HEK293 (cell line): ENCODE results near the gene TNP2.

ENCODE experiments used
- BCL11B ChIP-seq: fragments of 450-650 bp; formaldehyde crosslinking; IDR thresholded peaks from 2 replicates; pipeline ENCODE4 v1.5.1; 2016; ENCODE audit warnings: low read depth, missing biosample characterization, missing genetic modification characterization
- FEZF1 ChIP-seq: fragments of 450-650 bp; formaldehyde crosslinking; IDR thresholded peaks from 2 replicates; pipeline ENCODE4 v1.5.1; 2016; ENCODE audit warnings: missing biosample characterization, missing genetic modification characterization
- GFI1B ChIP-seq: fragments of 450-650 bp; formaldehyde crosslinking; IDR thresholded peaks from 2 replicates; pipeline ENCODE4 v1.5.1; 2016; ENCODE audit warnings: missing biosample characterization, missing genetic modification characterization
- GLI4 ChIP-seq: fragments of 450-650 bp; formaldehyde crosslinking; IDR thresholded peaks from 2 replicates; pipeline ENCODE4 v1.5.1; 2016; ENCODE audit warnings: missing biosample characterization, missing genetic modification characterization
- HOXD13 ChIP-seq: sonication (generic); formaldehyde crosslinking; IDR thresholded peaks from 2 replicates; pipeline ENCODE4 v1.8.0; 2022; ENCODE audit warnings: missing genetic modification reagents, borderline replicate concordance
- INSM2 ChIP-seq: fragments of 450-650 bp; formaldehyde crosslinking; IDR thresholded peaks from 2 replicates; pipeline ENCODE4 v1.5.1; 2016; ENCODE audit warnings: missing biosample characterization, missing genetic modification characterization
- REST ChIP-seq: fragments of 450-650 bp; formaldehyde crosslinking; IDR thresholded peaks from 2 replicates; pipeline ENCODE4 v1.5.1; 2016; ENCODE audit warnings: missing biosample characterization, missing genetic modification characterization
- SP3 ChIP-seq: fragments of 450-650 bp; formaldehyde crosslinking; IDR thresholded peaks from 2 replicates; pipeline ENCODE4 v1.5.1; 2016; ENCODE audit warnings: missing biosample characterization, missing genetic modification characterization
- SP7 ChIP-seq: fragments of 450-650 bp; formaldehyde crosslinking; IDR thresholded peaks from 2 replicates; pipeline ENCODE4 v1.5.1; 2016; ENCODE audit warnings: missing biosample characterization, missing genetic modification characterization
- WT1 ChIP-seq: fragments of 450-650 bp; formaldehyde crosslinking; IDR thresholded peaks from 2 replicates; pipeline ENCODE4 v1.5.1; 2016; ENCODE audit warnings: missing biosample characterization, missing genetic modification characterization
- ZBTB8A ChIP-seq: fragments of 450-650 bp; formaldehyde crosslinking; IDR thresholded peaks from 2 replicates; pipeline ENCODE4 v1.5.1; 2016; ENCODE audit warnings: missing biosample characterization, missing genetic modification characterization
- ZEB2 ChIP-seq: fragments of 450-650 bp; formaldehyde crosslinking; IDR thresholded peaks from 2 replicates; pipeline ENCODE4 v1.5.1; 2016; ENCODE audit warnings: missing biosample characterization, missing genetic modification characterization
- ZFP37 ChIP-seq: fragments of 450-650 bp; formaldehyde crosslinking; IDR thresholded peaks from 2 replicates; pipeline ENCODE4 v1.5.1; 2016; ENCODE audit warnings: missing biosample characterization, missing genetic modification characterization
- ZIC2 ChIP-seq: fragments of 450-650 bp; formaldehyde crosslinking; IDR thresholded peaks from 2 replicates; pipeline ENCODE4 v1.5.1; 2016; ENCODE audit warnings: missing biosample characterization, missing genetic modification characterization
- ZNF10 ChIP-seq: fragments of 450-650 bp; formaldehyde crosslinking; IDR thresholded peaks from 2 replicates; pipeline ENCODE4 v1.5.1; 2017; ENCODE audit warnings: missing biosample characterization, missing genetic modification characterization
- ZNF2 ChIP-seq: fragments of 450-650 bp; formaldehyde crosslinking; IDR thresholded peaks from 2 replicates; pipeline ENCODE4 v1.5.1; 2016; ENCODE audit warnings: missing biosample characterization, missing genetic modification characterization
- ZNF239 ChIP-seq: fragments of 450-650 bp; formaldehyde crosslinking; IDR thresholded peaks from 2 replicates; pipeline ENCODE4 v1.5.1; 2016; ENCODE audit warnings: missing biosample characterization, missing genetic modification characterization
- ZNF292 ChIP-seq: fragments of 450-650 bp; formaldehyde crosslinking; IDR thresholded peaks from 2 replicates; pipeline ENCODE4 v1.5.1; 2016; ENCODE audit warnings: low read depth, missing biosample characterization, missing genetic modification characterization, borderline replicate concordance
- ZNF354C ChIP-seq: fragments of 450-650 bp; formaldehyde crosslinking; IDR thresholded peaks from 2 replicates; pipeline ENCODE4 v1.5.1; 2016; ENCODE audit warnings: missing biosample characterization, missing genetic modification characterization, low read depth, borderline replicate concordance
- ZNF548 ChIP-seq: fragments of 450-650 bp; formaldehyde crosslinking; IDR thresholded peaks from 2 replicates; pipeline ENCODE4 v1.5.1; 2016; ENCODE audit warnings: missing biosample characterization, missing genetic modification characterization
- ZNF558 ChIP-seq: fragments of 450-650 bp; formaldehyde crosslinking; IDR thresholded peaks from 2 replicates; pipeline ENCODE4 v1.5.1; 2016; ENCODE audit warnings: missing biosample characterization, missing genetic modification characterization
- ZNF629 ChIP-seq: fragments of 450-650 bp; formaldehyde crosslinking; IDR thresholded peaks from 2 replicates; pipeline ENCODE4 v1.5.1; 2017; ENCODE audit warnings: missing biosample characterization, missing genetic modification characterization
- ZNF777 ChIP-seq: fragments of 450-650 bp; formaldehyde crosslinking; IDR thresholded peaks from 2 replicates; pipeline ENCODE4 v1.5.1; 2017; ENCODE audit warnings: missing biosample characterization, missing genetic modification characterization, borderline replicate concordance
- ZNF830 ChIP-seq: fragments of 450-650 bp; IDR thresholded peaks from 2 replicates; pipeline ENCODE4 v1.5.0; 2018; ENCODE audit warnings: missing biosample characterization, missing genetic modification characterization, low read depth, mild to moderate bottlenecking, moderate library complexity
- ZSCAN16 ChIP-seq: fragments of 450-650 bp; formaldehyde crosslinking; IDR thresholded peaks from 2 replicates; pipeline ENCODE4 v1.5.1; 2016; ENCODE audit warnings: missing biosample characterization, missing genetic modification characterization
- TF ChIP-seq, protein P1 (sequence below): fragments of 450-650 bp; formaldehyde crosslinking; IDR thresholded peaks from 2 replicates; pipeline ENCODE4 v1.5.1; 2016; ENCODE audit warnings: missing biosample characterization, missing genetic modification characterization
- TF ChIP-seq, protein P2 (sequence below): fragments of 450-650 bp; formaldehyde crosslinking; IDR thresholded peaks from 2 replicates; pipeline ENCODE4 v1.5.1; 2016; ENCODE audit warnings: missing biosample characterization, missing genetic modification characterization
- TF ChIP-seq, protein P3 (sequence below): fragments of 450-650 bp; formaldehyde crosslinking; IDR thresholded peaks from 2 replicates; pipeline ENCODE4 v1.5.1; 2016; ENCODE audit warnings: missing biosample characterization, missing genetic modification characterization
- TF ChIP-seq, protein P4 (sequence below): sonication (generic); formaldehyde crosslinking; IDR thresholded peaks from 2 replicates; pipeline ENCODE4 v1.8.1; 2022; ENCODE audit warnings: mild to moderate bottlenecking, moderate library complexity, missing genetic modification reagents

The TNP2 gene

DNA sequence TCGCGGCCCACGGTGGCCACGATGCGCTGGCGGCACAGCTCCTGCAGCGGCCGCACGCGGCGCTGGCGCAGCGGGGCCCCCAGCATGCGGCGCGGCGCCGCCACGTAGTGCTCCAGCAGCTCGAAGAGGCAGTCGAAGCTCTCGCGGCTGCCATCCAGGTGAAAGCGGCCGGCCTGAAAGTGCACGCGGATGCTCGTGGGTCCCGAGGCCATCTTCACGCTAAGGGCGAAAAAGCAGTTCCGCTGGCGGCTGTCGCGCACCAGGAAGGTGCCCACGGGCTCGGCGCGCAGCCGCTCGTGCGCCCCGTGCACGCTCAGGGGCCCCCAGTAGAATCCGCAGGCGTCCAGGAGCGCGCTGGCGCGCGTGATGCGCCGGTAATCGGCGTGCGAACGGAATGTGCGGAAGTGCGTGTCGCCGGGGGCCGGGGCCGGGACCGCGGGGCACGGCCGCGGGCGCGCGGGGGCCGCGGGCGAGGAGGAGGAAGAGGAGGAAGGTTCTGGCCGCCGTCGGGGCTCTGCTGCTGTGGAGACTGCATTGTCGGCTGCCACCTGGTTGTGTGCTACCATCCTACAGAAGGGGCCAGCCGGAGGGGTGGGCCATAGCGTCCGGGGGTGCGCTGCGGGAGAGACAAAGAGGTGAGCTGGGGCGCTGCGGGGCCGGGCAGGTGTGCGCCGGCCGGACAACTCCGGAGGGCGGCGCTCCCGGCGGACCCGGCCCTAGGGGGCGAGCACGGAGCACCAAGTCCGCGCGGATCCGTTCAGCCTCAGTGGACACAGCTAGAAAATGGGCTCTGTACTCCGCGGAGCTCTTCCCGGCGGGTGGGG lies 14.0 kb downstream of the TNP2 start (continued):
- TF ChIP-seq, protein P1, sequence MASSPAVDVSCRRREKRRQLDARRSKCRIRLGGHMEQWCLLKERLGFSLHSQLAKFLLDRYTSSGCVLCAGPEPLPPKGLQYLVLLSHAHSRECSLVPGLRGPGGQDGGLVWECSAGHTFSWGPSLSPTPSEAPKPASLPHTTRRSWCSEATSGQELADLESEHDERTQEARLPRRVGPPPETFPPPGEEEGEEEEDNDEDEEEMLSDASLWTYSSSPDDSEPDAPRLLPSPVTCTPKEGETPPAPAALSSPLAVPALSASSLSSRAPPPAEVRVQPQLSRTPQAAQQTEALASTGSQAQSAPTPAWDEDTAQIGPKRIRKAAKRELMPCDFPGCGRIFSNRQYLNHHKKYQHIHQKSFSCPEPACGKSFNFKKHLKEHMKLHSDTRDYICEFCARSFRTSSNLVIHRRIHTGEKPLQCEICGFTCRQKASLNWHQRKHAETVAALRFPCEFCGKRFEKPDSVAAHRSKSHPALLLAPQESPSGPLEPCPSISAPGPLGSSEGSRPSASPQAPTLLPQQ (tag by site-specific recombination): no peak
- no peak for TF ChIP-seq ZNF239 (tag by site-specific recombination)
- TF ChIP-seq, protein P2, sequence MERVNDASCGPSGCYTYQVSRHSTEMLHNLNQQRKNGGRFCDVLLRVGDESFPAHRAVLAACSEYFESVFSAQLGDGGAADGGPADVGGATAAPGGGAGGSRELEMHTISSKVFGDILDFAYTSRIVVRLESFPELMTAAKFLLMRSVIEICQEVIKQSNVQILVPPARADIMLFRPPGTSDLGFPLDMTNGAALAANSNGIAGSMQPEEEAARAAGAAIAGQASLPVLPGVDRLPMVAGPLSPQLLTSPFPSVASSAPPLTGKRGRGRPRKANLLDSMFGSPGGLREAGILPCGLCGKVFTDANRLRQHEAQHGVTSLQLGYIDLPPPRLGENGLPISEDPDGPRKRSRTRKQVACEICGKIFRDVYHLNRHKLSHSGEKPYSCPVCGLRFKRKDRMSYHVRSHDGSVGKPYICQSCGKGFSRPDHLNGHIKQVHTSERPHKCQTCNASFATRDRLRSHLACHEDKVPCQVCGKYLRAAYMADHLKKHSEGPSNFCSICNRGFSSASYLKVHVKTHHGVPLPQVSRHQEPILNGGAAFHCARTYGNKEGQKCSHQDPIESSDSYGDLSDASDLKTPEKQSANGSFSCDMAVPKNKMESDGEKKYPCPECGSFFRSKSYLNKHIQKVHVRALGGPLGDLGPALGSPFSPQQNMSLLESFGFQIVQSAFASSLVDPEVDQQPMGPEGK: peak; percentile 70
- TF ChIP-seq ZNF548 (tag by site-specific recombination): no peak
- no peak for TF ChIP-seq ZNF558 (tag by site-specific recombination)
- TF ChIP-seq REST (tag by site-specific recombination): no peak
- TF ChIP-seq ZNF2 (tag by site-specific recombination): peak; percentile 18; the same call in 1 of the 2 replicates
- no peak for TF ChIP-seq WT1
- 0 out of 2 replicates have a peak, but pooled peaks have one; percentile 11 for TF ChIP-seq ZIC2 (tag by site-specific recombination)
- TF ChIP-seq BCL11B (tag by site-specific recombination): 0 out of 2 replicates have a peak, but pooled peaks have one; percentile 51
- TF ChIP-seq, protein P3, sequence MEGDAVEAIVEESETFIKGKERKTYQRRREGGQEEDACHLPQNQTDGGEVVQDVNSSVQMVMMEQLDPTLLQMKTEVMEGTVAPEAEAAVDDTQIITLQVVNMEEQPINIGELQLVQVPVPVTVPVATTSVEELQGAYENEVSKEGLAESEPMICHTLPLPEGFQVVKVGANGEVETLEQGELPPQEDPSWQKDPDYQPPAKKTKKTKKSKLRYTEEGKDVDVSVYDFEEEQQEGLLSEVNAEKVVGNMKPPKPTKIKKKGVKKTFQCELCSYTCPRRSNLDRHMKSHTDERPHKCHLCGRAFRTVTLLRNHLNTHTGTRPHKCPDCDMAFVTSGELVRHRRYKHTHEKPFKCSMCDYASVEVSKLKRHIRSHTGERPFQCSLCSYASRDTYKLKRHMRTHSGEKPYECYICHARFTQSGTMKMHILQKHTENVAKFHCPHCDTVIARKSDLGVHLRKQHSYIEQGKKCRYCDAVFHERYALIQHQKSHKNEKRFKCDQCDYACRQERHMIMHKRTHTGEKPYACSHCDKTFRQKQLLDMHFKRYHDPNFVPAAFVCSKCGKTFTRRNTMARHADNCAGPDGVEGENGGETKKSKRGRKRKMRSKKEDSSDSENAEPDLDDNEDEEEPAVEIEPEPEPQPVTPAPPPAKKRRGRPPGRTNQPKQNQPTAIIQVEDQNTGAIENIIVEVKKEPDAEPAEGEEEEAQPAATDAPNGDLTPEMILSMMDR (tag by site-specific recombination): peak; percentile 88
- TF ChIP-seq, protein P4, sequence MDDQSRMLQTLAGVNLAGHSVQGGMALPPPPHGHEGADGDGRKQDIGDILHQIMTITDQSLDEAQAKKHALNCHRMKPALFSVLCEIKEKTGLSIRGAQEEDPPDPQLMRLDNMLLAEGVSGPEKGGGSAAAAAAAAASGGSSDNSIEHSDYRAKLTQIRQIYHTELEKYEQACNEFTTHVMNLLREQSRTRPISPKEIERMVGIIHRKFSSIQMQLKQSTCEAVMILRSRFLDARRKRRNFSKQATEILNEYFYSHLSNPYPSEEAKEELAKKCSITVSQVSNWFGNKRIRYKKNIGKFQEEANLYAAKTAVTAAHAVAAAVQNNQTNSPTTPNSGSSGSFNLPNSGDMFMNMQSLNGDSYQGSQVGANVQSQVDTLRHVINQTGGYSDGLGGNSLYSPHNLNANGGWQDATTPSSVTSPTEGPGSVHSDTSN (CRISPR knock-in tag): no peak
- no peak for TF ChIP-seq HOXD13
- TF ChIP-seq ZNF354C: no peak
- TF ChIP-seq GFI1B: no peak
- TF ChIP-seq ZBTB8A (tag by site-specific recombination): peak; percentile 53
- no peak for TF ChIP-seq ZSCAN16 (tag by site-specific recombination)
- TF ChIP-seq ZNF629 (tag by site-specific recombination): no peak
- TF ChIP-seq SP3 (tag by site-specific recombination): no peak
- no peak for TF ChIP-seq ZNF830 (tag by site-specific recombination)
- peak; percentile 83 for TF ChIP-seq ZEB2
- TF ChIP-seq INSM2 (tag by site-specific recombination): no peak
- TF ChIP-seq SP7 (tag by site-specific recombination): 0 out of 2 replicates have a peak, but pooled peaks have one; percentile 24
- TF ChIP-seq ZNF292 (tag by site-specific recombination): no peak
- TF ChIP-seq ZNF777: no peak
- no peak for TF ChIP-seq GLI4 (tag by site-specific recombination)
- TF ChIP-seq FEZF1: no peak
- no peak for TF ChIP-seq ZNF10 (tag by site-specific recombination)
- no peak for TF ChIP-seq ZFP37 (tag by site-specific recombination)
